RWPE1 (cell line): Measurements from ENCODE around the gene DUS1L.

Source experiments
- CTCF ChIA-PET: fragments of 350-600 bp; sonication (Branson Sonifier 250); formaldehyde crosslinking; extraction: SDS; loops from one replicate; lab custom pipeline; 2021; lab: Yijun Ruan, JAX
- POLR2A ChIA-PET: fragments of 400-600 bp; formaldehyde crosslinking; extraction: SDS; loops from one replicate; lab custom pipeline; 2020; ENCODE audit warnings: antibody characterized with exemption; ENCODE audit not compliant: low non-redundant PET; lab: Yijun Ruan, JAX
- DNase-seq: peaks from one replicate; pipeline ENCODE4 v3.0.0; 2012; ENCODE audit warnings: low spot score
- H3K27ac ChIP-seq: fragments of 450-650 bp; 2 replicates; pipeline ENCODE4 v1.5.1; 2017
- TF ChIP-seq, protein P1 (sequence below): fragments of 450-650 bp; conservative IDR thresholded peaks from 2 replicates; pipeline ENCODE4 v1.5.1; 2017; ENCODE audit warnings: low read depth, mild to moderate bottlenecking

DUS1L gene

DNA sequence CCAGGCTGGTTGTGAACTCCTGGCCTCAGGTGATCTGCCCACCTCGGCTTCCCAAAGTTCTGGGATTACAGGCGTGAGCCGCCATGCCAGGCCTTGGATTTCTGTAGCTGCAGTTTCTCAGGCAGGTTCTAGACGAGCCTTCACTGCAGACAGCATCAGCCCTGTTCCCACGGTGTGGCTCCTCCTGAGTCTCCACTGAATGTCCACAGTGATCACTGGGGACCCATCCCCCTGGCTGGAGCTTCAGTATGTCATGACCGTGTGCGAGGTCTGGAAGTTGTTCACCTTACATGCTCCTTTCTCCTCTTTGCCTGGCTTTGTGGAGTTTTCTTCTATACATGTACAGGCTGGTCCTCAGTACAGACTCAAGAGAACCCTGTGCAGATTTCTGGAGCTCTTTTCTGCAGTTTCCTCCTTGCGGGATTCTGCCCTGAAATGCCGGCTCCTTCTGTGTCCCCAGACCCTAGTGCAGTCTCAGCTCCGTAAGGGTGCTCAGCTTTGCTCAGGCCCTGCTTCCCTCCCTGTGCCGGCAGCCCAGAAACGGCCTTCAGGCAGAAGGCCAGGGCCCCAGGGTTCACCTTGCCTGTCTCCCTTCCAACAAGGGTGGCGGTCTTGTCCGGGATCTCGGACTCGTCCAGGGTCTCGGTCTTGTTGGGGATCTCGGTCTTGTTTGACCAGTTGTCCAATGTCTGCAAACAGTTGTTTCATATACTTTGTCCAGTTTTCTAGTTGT lies 46.7 kb upstream of the DUS1L start:
- TF ChIP-seq, protein P1, sequence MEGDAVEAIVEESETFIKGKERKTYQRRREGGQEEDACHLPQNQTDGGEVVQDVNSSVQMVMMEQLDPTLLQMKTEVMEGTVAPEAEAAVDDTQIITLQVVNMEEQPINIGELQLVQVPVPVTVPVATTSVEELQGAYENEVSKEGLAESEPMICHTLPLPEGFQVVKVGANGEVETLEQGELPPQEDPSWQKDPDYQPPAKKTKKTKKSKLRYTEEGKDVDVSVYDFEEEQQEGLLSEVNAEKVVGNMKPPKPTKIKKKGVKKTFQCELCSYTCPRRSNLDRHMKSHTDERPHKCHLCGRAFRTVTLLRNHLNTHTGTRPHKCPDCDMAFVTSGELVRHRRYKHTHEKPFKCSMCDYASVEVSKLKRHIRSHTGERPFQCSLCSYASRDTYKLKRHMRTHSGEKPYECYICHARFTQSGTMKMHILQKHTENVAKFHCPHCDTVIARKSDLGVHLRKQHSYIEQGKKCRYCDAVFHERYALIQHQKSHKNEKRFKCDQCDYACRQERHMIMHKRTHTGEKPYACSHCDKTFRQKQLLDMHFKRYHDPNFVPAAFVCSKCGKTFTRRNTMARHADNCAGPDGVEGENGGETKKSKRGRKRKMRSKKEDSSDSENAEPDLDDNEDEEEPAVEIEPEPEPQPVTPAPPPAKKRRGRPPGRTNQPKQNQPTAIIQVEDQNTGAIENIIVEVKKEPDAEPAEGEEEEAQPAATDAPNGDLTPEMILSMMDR: no peak
- H3K27ac ChIP-seq: peak overlapping the region; percentile 59
- CTCF ChIA-PET: interaction anchor here (0.6 to 1.0 kb wide), 4 partner anchors 14 to 88 kb away, joined by 3 to 4 read pairs (median 4); partner anchors contain the start of gene FASN
- POLR2A ChIA-PET: no interaction called here
- no peak for DNase-seq

GRCh38 chr17:82110298-82110697 lies 44.7 kb upstream of the DUS1L start:
- H3K27ac ChIP-seq: peak overlapping the region; percentile 96
- POLR2A ChIA-PET: no interaction called here
- CTCF ChIA-PET: no interaction called here
- peak; percentile 92 for DNase-seq
- TF ChIP-seq, protein P1: no peak

GRCh38 chr17:82108961-82109475 lies 43.4 kb upstream of the DUS1L start:
- peak overlapping the region; percentile 96 for H3K27ac ChIP-seq
- ChIA-PET CTCF (no interaction called here), POLR2A (no interaction called here)
- TF ChIP-seq, protein P1: no peak
- DNase-seq: no peak

DNA sequence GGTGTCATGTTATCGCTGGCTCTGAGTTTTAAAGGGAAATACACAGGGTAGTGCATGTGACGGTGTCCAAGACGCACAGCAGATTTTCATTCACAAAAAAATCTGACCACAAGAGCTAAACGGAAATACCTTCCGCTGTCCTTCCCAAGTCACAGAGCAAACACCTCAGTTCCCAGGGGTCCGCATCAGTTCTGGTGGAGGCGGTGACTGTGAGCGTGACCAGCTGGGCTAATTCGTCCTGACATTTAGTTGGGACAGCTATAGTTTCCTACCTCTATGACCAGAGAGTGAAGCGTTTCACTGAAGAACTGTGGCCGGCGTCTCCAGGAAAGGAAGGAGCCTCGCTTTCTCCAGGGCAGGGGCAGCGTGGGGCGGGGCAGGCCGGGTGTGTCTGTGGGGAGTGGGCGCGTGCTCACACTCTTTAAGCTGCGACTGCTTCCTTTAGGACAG lies 42.9 kb upstream of the DUS1L start:
- no peak for DNase-seq
- POLR2A ChIA-PET: no interaction called here
- peak overlapping the region; percentile 96 for H3K27ac ChIP-seq
- TF ChIP-seq, protein P1: no peak
- CTCF ChIA-PET: no interaction called here

DNA sequence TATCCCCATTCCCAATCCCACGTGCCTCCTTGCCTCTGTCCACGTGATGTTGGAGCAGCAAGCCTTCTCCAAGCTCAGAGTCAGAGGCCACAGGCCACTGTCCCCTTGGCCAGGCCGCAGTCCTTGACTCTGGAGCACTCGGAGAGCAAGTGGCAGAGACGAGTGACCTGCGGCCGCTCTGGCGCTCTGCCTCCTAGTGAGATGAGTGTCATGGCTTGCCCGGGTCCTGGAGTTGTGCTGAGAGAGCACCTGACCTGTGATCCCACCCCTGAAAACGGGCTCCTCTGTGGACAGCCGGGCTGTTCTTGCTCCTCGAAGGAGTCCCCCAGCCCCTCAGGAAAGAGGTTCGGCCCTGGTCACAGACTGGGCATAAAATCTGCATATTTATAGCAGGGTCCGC lies 42.4 kb upstream of the DUS1L start:
- DNase-seq: no peak
- ChIA-PET POLR2A (no interaction called here), CTCF (no interaction called here)
- TF ChIP-seq, protein P1: no peak
- peak overlapping the region; percentile 96 for H3K27ac ChIP-seq

DNA sequence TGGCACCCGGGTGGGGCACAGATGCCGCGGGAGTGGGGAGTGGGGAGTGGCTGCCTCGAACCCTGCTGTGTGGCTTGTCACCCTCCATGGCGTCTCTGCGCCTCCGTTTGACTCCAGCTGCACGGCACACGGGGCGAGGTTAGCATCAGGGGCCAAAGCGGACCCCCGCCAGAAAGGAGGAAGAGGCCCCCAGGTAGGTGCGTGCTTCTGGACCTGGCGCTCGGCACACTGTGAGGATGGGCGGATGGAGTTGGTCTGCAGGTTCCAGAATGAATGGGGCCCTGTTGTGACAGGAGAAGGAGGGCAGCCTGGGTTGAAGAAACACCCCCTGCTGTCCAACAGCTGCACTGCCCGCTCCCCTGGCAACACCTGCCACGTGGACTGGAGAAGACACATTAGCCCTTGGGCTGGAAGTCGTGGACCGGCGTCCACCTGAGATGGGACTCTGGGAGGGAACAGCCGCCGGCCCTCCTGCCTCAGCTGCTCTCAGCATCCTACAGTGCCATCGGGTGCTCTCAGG lies 41.8 kb upstream of the DUS1L start:
- TF ChIP-seq, protein P1: no peak
- no peak for DNase-seq
- ChIA-PET POLR2A (no interaction called here), CTCF (no interaction called here)
- peak overlapping the region; percentile 96 for H3K27ac ChIP-seq
